T-helper 1 cell treated with Interleukin-12 subunit alpha and Interleukin-12 subunit beta and Interleukin-4 antibody, amounts not matched to agents 30 ng/mL and 1 ng/mL, for 36 hours (primary cell): ENCODE results near the gene FAM200B. TPM values are rescaled to one million over a fixed set of nuclear protein-coding genes. Genes with fewer than 3 reads are reported as not detected.

Experiments used
- intact Hi-C: fragments of 100-400 bp; cut with micrococcal nuclease; formaldehyde crosslinking; loops from one replicate; pipeline ENCODE4 v1.15.1; 2024
- total RNA-seq: library from RNA; stranded (reverse); gene quantifications from 2 replicates; pipeline ENCODE4 v1.2.3, GENCODE V29; 2022

The FAM200B gene
- total RNA-seq, 1 donor from 2014 or later = 11.3 TPM

- intact Hi-C loops = loop anchor here (1.0 to 5.0 kb wide), 9 partner anchors 26 to 271 kb away; partner anchors contain the start of gene FAM200B
These were observed 48.4 kb downstream of the FAM200B start for GRCh38 chr4:15729910-15730533.

- intact Hi-C loops = loop anchor here (5.0 kb wide), 1 partner anchor 256 kb away; no protein-coding TSS in a partner anchor
These were observed 51.4 kb downstream of the FAM200B start for GRCh38 chr4:15733061-15733460.

- intact Hi-C loops = no loop called here
These were observed 53.9 kb downstream of the FAM200B start for GRCh38 chr4:15735536-15735935.

- intact Hi-C loops = no loop called here
These were observed 55.0 kb downstream of the FAM200B start for GRCh38 chr4:15736514-15737050.

- intact Hi-C loops = no loop called here
These were observed 55.6 kb downstream of the FAM200B start for GRCh38 chr4:15737255-15737654.

GRCh38 chr4:15738877-15739276 lies 57.2 kb downstream of the FAM200B start:
- intact Hi-C loops = no loop called here

Other genes starting within 250 kb of the FAM200B start
- gene CC2D2A, start 211.9 kb upstream of the FAM200B start, total RNA-seq = not detected in 2 replicates
- 34.9 and 37.5 TPM in 2 replicates for gene FBXL5, start 26.5 kb upstream of the FAM200B start, total RNA-seq
- 0.88 and 1.3 TPM in 2 replicates for gene BST1, start 21.2 kb downstream of the FAM200B start, total RNA-seq
- 213 and 216 TPM in 2 replicates for gene CD38, start 96.5 kb downstream of the FAM200B start, total RNA-seq